Stimulated activated CD4-positive, alpha-beta T cell treated with anti-CD3 and anti-CD28 coated beads, Interleukin-2, amount 100 ng/mL, for 24 hours (primary cell): ENCODE results near the gene FBXO7.

Experiments
- DNase-seq, 2 donors: peaks; one replicate each; pipeline ENCODE4 v3.0.0-alpha.2; 2020

The FBXO7 gene

GRCh38 chr22:32490279-32490678, 15.7 kb downstream of the FBXO7 start:
- DNase-seq, result no peak

GRCh38 chr22:32492111-32492510, 17.5 kb downstream of the FBXO7 start:
- DNase-seq, result no peak

- DNase-seq, result no peak
These were observed 18.9 kb downstream of the FBXO7 start for GRCh38 chr22:32493551-32493950.

- DNase-seq, result no peak
These were observed 20.4 kb downstream of the FBXO7 start for GRCh38 chr22:32494971-32495370.

- DNase-seq, result no peak
These were observed 25.1 kb downstream of the FBXO7 start for GRCh38 chr22:32499666-32500065.

GRCh38 chr22:32501836-32502752, 27.5 kb downstream of the FBXO7 start:
- no peak for DNase-seq

GRCh38 chr22:32509045-32509444, 34.4 kb downstream of the FBXO7 start:
- DNase-seq, result no peak

- no peak for DNase-seq
These were observed 36.7 kb downstream of the FBXO7 start for GRCh38 chr22:32511274-32511673.

- no peak for DNase-seq
These were observed 37.2 kb downstream of the FBXO7 start for GRCh38 chr22:32511776-32512175.

- no peak for DNase-seq
These were observed 37.8 kb downstream of the FBXO7 start for GRCh38 chr22:32512267-32512982.

GRCh38 chr22:32515084-32515483, 40.5 kb downstream of the FBXO7 start:
- DNase-seq, result no peak

- DNase-seq, result no peak
These were observed 42.9 kb downstream of the FBXO7 start for GRCh38 chr22:32517488-32517887.

- DNase-seq, result no peak
These were observed 43.3 kb downstream of the FBXO7 start for GRCh38 chr22:32517921-32518320.

GRCh38 chr22:32518381-32518780, 43.8 kb downstream of the FBXO7 start:
- no peak for DNase-seq

GRCh38 chr22:32518848-32519247, 44.2 kb downstream of the FBXO7 start:
- no peak for DNase-seq

- DNase-seq, result no peak
These were observed 46.0 kb downstream of the FBXO7 start for GRCh38 chr22:32520612-32521011.

GRCh38 chr22:32522237-32522636, 47.6 kb downstream of the FBXO7 start:
- DNase-seq, result no peak

GRCh38 chr22:32527756-32528155, 53.1 kb downstream of the FBXO7 start:
- DNase-seq, result no peak

- DNase-seq, result no peak
These were observed 53.7 kb downstream of the FBXO7 start for GRCh38 chr22:32528316-32528715.

GRCh38 chr22:32528984-32529982, 54.7 kb downstream of the FBXO7 start:
- DNase-seq, result peak; percentile 69 to 72

GRCh38 chr22:32531228-32531627, 56.6 kb downstream of the FBXO7 start:
- no peak for DNase-seq

- no peak for DNase-seq
These were observed 57.6 kb downstream of the FBXO7 start for GRCh38 chr22:32531931-32532819.
